Measurements from ENCODE around the gene CCDC83. TPM values are rescaled to one million over a fixed set of nuclear protein-coding genes. Genes with fewer than 3 reads are reported as not detected.
A peak's percentile ranks its signal among the peaks of the same experiment; 100 is the strongest.

Gene CCDC83
- total and polyA plus RNA-seq, 2 donors (not counting 1 experiment from before 2014, with no cell fraction given), result under 0.01 TPM; not detected in 1

GRCh38 chr11:85939099-85940015, 84.2 kb downstream of the CCDC83 start:
- Histone ChIP-seq H3K27ac (ENCODE audit: insufficient read depth, low read length) (no peak overlapping the region), H4K20me1 (ENCODE audit: control insufficient read depth, extremely low read depth, insufficient read depth, low read length) (no peaks in the 10 kb centered on the region), H3K36me3 (ENCODE audit: control insufficient read depth, insufficient read depth, low read length) (no peaks in the 10 kb centered on the region), H3K4me3 (replicated peaks in 1 of 4; ENCODE audit: control extremely low read depth in 1 of 4, insufficient read depth in 1 of 4, low read depth in 3 of 4, low read length in 4 of 4) (no peak overlapping the region), H3K27me3 (ENCODE audit: control insufficient read depth, insufficient read depth, low read length) (no peaks in the 10 kb centered on the region), H2AFZ (ENCODE audit: low read length) (no peak overlapping the region), H3K9ac (ENCODE audit: insufficient read depth, low read length) (no peak overlapping the region), H3K4me1 (ENCODE audit: control insufficient read depth, extremely low read depth, insufficient read depth, low read length) (no peaks in the 10 kb centered on the region), H3K79me2 (ENCODE audit: control insufficient read depth, insufficient read depth, low read length) (no peaks in the 10 kb centered on the region), H3K4me2 (ENCODE audit: extremely low read depth, insufficient read depth, low read length) (no peak overlapping the region), H3K9me3 (ENCODE audit: control insufficient read depth, insufficient read depth, low read depth, low read length) (no peaks in the 10 kb centered on the region)
- TF ChIP-seq, protein P1, sequence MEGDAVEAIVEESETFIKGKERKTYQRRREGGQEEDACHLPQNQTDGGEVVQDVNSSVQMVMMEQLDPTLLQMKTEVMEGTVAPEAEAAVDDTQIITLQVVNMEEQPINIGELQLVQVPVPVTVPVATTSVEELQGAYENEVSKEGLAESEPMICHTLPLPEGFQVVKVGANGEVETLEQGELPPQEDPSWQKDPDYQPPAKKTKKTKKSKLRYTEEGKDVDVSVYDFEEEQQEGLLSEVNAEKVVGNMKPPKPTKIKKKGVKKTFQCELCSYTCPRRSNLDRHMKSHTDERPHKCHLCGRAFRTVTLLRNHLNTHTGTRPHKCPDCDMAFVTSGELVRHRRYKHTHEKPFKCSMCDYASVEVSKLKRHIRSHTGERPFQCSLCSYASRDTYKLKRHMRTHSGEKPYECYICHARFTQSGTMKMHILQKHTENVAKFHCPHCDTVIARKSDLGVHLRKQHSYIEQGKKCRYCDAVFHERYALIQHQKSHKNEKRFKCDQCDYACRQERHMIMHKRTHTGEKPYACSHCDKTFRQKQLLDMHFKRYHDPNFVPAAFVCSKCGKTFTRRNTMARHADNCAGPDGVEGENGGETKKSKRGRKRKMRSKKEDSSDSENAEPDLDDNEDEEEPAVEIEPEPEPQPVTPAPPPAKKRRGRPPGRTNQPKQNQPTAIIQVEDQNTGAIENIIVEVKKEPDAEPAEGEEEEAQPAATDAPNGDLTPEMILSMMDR (conservative IDR thresholded peaks at IDR 0.05 in 1 of 2, IDR thresholded peaks at IDR 0.05 in 1 of 2; ENCODE audit: low read depth in 1 of 2, low read length in 2 of 2), result no peak
- TF ChIP-seq EZH2 (IDR thresholded peaks at IDR 0.05; ENCODE audit: low read length, missing control alignments), result no peak
- DNase-seq (ENCODE audit: low read depth in 2 of 2), result no peak

GRCh38 chr11:85941380-85941973, 86.3 kb downstream of the CCDC83 start:
- H3K27me3 ChIP-seq (ENCODE audit: control insufficient read depth, insufficient read depth, low read length), result no peaks in the 10 kb centered on the region
- TF ChIP-seq, protein P1 (conservative IDR thresholded peaks at IDR 0.05 in 1 of 2, IDR thresholded peaks at IDR 0.05 in 1 of 2; ENCODE audit: low read depth in 1 of 2, low read length in 2 of 2), result peak; percentile 66 to 79
- TF ChIP-seq EZH2 (IDR thresholded peaks at IDR 0.05; ENCODE audit: low read length, missing control alignments), result no peak
- DNase-seq (ENCODE audit: low read depth in 2 of 2), result peak; percentile 58 to 80
- no peaks in the 10 kb centered on the region for H3K36me3 ChIP-seq (ENCODE audit: control insufficient read depth, insufficient read depth, low read length)
- H3K9ac ChIP-seq (ENCODE audit: insufficient read depth, low read length), result no peak overlapping the region
- no peak overlapping the region for H2AFZ ChIP-seq (ENCODE audit: low read length)
- peak overlapping the region; percentile 17 for H3K4me2 ChIP-seq (ENCODE audit: extremely low read depth, insufficient read depth, low read length)
- no peaks in the 10 kb centered on the region for H3K9me3 ChIP-seq (ENCODE audit: control insufficient read depth, insufficient read depth, low read depth, low read length)
- H3K4me3 ChIP-seq (replicated peaks in 1 of 4; ENCODE audit: control extremely low read depth in 1 of 4, insufficient read depth in 1 of 4, low read depth in 3 of 4, low read length in 4 of 4), result no peak overlapping the region
- no peaks in the 10 kb centered on the region for H3K79me2 ChIP-seq (ENCODE audit: control insufficient read depth, insufficient read depth, low read length)
- H3K4me1 ChIP-seq (ENCODE audit: control insufficient read depth, extremely low read depth, insufficient read depth, low read length), result no peaks in the 10 kb centered on the region
- no peaks in the 10 kb centered on the region for H4K20me1 ChIP-seq (ENCODE audit: control insufficient read depth, extremely low read depth, insufficient read depth, low read length)
- no peak overlapping the region for H3K27ac ChIP-seq (ENCODE audit: insufficient read depth, low read length)

GRCh38 chr11:85945296-85945695, 90.1 kb downstream of the CCDC83 start:
- Histone ChIP-seq H3K4me1 (ENCODE audit: control insufficient read depth, extremely low read depth, insufficient read depth, low read length) (peaks cover 11% of the 10 kb centered on the region), H3K36me3 (ENCODE audit: control insufficient read depth, insufficient read depth, low read length) (no peaks in the 10 kb centered on the region), H3K79me2 (ENCODE audit: control insufficient read depth, insufficient read depth, low read length) (no peaks in the 10 kb centered on the region), H3K27me3 (ENCODE audit: control insufficient read depth, insufficient read depth, low read length) (no peaks in the 10 kb centered on the region), H3K27ac (ENCODE audit: insufficient read depth, low read length) (no peak overlapping the region), H3K9ac (ENCODE audit: insufficient read depth, low read length) (no peak overlapping the region), H3K4me2 (ENCODE audit: extremely low read depth, insufficient read depth, low read length) (no peak overlapping the region), H2AFZ (ENCODE audit: low read length) (no peak overlapping the region), H4K20me1 (ENCODE audit: control insufficient read depth, extremely low read depth, insufficient read depth, low read length) (no peaks in the 10 kb centered on the region), H3K4me3 (replicated peaks in 1 of 4; ENCODE audit: control extremely low read depth in 1 of 4, insufficient read depth in 1 of 4, low read depth in 3 of 4, low read length in 4 of 4) (no peak overlapping the region), H3K9me3 (ENCODE audit: control insufficient read depth, insufficient read depth, low read depth, low read length) (no peaks in the 10 kb centered on the region)
- no peak for TF ChIP-seq EZH2 (IDR thresholded peaks at IDR 0.05; ENCODE audit: low read length, missing control alignments)
- TF ChIP-seq, protein P1 (conservative IDR thresholded peaks at IDR 0.05 in 1 of 2, IDR thresholded peaks at IDR 0.05 in 1 of 2; ENCODE audit: low read depth in 1 of 2, low read length in 2 of 2), result no peak
- no peak for DNase-seq (ENCODE audit: low read depth in 2 of 2)

Measured in fibroblast of lung (primary cell).